GM12873 (cell line): ENCODE measurements around the gene CSNK1G1.

Experiments used
- CTCF ChIP-seq: IDR thresholded peaks from 2 replicates; pipeline ENCODE4 v1.5.1; 2012; ENCODE audit warnings: low read depth, mild to moderate bottlenecking, moderate library complexity, low read length, control low read depth; ENCODE audit not compliant: insufficient read depth; ENCODE audit errors: missing control alignments

CSNK1G1 gene

GRCh38 chr15:64162869-64163658 is 192.9 kb downstream of the CSNK1G1 start, which contains the start of gene PPIB:
TSS of gene PPIB (minus strand) at chr15:64163022. CDS start at chr15:64162986, 36 bp downstream.
- peak; percentile 58 for TF ChIP-seq CTCF

GRCh38 chr15:64162478-64162868 is 193.5 kb downstream of the CSNK1G1 start:
- TF ChIP-seq CTCF: no peak

- no peak for TF ChIP-seq CTCF
Observed at GRCh38 chr15:64161688-64162477, 194.1 kb downstream of the CSNK1G1 start.

- TF ChIP-seq CTCF: no peak
Observed at GRCh38 chr15:64158363-64159134, 197.4 kb downstream of the CSNK1G1 start.

GRCh38 chr15:64157599-64158125 is 198.3 kb downstream of the CSNK1G1 start:
- TF ChIP-seq CTCF: no peak

- TF ChIP-seq CTCF: no peak
Observed at GRCh38 chr15:64156652-64157331, 199.2 kb downstream of the CSNK1G1 start.
